NCI-H82 (cell line): Measurements from ENCODE around the gene RASA3.

Experiments
- DNase-seq: peaks from one replicate; lab custom pipeline; 2025; lab: John Stamatoyannopoulos, UW

The RASA3 gene

DNA sequence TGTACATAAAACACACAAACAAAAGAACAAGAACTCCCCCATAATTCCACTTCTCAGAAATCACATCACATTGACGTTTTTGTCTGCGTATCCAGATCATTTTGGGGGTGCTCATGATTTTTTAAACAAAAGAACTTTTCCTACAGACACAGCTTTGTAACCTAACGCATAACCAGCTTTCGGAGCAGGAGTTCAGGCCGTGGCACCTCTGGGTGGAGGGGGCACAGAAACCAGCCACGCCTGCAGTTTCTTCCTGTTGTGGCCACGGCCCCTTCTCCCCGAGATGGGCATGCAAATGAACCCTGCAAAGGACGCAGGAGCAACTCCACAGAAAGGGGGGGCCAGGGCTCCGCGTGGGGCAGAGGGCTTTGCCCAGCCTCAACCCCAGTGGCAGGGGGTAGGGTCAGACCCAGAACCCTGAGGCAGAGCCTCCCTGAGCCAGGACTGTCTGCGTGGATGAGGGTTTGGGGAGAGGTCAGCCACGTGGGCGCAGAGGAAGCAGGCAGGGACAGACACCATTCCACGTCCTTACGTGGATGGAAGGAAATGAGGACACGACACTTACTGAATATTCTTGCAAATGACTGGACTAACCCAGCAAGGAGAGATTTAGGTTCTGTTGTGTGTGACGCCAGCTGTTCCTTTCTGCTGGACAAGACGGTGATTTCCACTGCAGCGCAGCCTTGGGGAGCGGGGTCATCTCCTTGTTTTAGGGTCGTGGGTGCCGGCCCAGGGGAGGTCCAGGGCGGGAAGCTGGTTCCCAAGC lies 64.4 kb downstream of the RASA3 start:
- DNase-seq, result no peak

DNA sequence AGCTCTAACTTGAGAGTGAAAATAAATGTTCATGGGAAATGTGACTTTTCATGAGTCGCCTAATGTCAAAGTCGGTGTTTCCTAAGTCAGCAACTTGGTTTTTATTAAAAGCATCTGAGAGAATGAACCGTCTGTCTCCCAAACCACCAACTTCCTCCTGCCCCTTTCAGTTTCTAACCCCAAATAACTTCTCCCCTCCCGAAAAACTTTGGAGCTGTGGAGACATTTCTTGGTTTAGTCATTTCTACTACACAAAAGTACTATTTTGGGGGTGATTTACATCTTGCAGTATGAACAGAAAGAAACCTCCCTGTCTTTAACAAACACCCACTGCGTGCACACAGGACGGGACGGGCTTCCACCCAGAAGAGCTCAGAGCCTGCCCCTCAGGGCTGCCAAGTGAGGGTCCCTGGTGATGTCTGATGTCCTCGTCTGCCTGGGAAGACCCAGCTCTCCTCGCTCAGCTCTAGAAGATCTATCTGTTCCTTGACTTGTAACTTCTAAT lies 65.0 kb downstream of the RASA3 start:
- DNase-seq, result no peak

GRCh38 chr13:114066956-114067355 lies 65.5 kb downstream of the RASA3 start:
- no peak for DNase-seq

DNA sequence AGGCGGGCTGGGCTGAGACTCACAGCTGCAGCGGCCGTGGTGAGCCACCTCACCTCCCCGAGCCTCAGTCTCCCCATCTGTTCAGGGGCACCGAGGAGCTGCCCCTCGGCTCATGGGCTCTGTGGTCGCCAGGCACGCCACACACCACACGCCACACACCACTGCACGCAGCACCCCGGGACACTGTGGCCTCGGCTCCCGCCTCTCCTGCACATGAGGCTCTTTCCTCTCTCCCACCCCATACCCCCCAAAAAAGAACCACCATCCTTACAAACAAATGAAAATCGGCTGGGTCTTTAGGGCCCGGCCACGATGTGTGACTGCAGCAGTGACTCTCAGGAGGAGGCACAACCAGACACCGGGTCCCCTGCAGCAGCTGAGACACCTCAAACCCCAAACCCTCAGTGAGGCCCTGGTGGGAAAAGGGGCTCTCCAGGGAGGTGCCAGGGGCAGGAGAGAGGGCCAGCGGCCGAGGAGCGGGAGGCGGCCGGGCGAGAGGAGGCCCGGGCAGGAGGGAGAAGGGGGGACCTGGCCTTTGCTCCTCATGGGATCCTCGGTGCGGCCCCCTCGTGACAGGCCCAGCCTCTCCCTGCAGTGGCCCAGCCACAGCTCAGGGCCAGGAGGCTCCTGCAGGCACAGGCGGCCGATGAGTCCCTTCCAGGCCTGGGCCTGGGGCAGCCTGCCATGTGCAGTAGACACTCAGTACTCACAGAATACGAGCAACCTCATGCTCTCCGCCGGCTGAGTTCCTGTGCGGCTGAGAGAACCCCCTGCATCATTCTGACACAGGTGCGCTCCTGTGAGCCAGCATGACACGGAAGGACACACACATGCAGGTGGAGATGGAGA lies 66.3 kb downstream of the RASA3 start:
- DNase-seq, result no peak

DNA sequence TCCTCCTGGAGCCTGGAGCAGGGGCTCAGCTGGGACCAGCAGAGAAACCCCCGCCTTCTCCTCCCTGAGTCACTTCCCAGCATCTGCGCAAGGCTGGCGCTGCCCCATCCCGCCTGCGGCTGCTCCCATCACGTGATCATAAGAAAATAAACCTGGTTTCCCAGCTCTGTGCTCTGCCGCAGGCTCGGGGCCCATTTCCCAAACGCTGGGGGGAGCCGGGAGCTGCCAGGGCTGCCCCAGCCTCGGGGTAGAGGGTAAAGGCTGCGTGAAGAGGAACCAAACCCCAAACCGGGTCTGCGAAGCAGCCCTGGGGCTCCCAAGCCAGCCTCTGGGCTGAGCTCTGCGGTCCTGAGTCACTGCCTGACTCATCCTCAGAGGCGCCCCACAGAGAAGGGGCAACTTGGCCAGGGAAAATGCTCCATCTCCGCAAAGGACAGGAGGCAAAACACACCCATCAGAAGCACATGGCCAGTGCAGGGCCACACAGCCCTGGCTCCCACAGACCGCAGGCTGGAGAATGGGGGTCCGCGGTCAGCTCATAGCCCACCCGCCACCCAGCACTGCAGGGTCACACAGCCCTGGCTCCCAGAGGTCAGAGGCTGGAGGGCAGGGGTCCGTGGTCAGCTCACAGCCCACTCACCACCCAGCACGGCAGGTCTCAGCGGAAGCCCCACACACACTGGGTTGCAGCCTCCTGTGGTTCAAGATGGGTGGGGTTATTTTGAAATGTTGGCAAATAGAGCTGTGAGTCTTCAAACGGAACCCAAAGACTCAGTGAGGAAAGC lies 67.1 kb downstream of the RASA3 start:
- peak; percentile 62 for DNase-seq

DNA sequence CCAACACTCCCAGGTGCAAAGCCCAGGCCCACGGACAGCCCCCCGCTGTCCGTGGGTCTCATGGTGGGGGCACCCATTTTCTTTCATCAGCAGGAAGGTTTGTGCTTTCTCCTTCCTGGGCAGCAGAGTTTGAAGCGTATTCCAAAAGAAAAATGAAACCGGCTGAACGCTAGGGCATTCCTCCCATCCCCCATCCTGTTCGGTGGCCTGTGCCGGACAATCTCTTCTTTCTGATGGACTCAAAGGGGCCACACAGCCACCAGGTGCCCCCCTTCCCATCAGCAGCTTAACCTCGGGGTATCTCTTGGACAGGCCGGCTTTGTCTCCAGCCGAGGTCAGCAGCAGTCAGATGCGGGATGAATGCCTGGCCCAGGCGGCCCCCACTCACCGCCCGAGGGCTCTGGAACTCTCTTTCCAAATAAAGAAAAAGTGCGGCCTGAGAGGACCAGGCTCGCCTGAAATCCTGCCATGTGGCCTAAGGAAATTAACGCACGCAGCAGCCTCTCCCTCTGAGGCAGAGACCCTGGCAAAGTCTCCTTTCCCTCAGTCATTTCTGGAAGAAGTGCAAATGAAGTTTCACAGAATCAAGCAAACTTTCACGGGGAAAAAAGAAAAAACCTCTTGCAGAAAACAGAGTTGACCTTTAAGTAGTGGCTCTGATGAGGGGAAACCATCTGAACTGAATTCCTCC lies 67.8 kb downstream of the RASA3 start:
- no peak for DNase-seq

GRCh38 chr13:114063545-114064449 lies 68.6 kb downstream of the RASA3 start:
- DNase-seq, result no peak

DNA sequence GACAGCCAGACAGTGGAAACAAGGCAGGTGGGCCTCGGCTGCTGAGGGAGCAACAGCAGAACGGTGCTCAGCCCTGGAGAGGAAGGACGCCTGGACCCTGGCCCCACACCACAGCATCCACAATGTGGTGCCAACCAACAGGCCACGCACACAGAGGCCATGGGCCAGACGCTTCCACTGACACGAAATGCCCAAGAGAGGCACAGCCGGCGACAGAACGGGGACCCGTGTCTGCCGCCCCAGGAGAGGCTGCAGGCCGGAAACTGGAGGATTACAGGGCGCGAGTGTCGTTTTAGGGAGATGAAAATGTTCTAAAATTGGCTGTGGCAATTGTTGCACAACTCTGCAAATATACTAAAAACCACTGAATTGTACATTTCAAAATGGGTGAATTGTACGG lies 69.7 kb downstream of the RASA3 start:
- DNase-seq, result no peak

DNA sequence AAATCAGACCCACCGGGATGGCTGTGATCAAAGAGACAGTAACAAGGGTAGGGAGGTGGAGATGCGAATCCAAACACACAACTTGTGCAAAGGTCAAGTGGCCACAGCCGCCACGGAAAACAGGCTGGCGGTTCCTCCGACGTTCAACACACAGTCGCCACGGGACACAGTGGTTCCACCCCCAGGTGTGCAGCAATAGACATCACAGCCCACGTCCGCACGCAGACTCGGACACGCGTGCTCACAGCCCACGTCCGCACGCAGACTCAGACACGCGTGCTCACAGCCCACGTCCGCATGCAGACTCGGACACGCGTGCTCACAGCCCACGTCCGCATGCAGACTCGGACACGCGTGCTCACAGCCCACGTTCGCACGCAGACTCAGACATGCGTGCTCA lies 70.1 kb downstream of the RASA3 start:
- DNase-seq, result no peak

DNA sequence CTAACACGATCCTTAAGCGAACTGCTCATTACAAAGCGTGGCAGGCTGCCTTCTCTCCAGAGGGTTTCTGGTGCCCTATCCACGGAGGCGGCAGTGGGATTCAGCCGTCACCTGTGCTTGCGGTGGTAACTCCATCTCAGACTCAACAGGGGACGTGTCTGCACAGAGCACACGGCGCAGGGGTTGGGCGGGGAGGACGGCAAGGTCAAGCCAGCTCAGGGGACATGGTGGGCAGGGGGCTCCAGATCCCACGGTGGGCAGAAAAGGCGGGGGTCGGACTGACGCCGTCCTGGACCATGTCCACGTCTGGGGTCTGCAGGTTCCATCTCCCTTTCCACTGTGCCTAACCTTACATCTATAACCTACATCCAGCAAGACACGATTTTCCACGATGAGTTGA lies 70.7 kb downstream of the RASA3 start:
- no peak for DNase-seq

DNA sequence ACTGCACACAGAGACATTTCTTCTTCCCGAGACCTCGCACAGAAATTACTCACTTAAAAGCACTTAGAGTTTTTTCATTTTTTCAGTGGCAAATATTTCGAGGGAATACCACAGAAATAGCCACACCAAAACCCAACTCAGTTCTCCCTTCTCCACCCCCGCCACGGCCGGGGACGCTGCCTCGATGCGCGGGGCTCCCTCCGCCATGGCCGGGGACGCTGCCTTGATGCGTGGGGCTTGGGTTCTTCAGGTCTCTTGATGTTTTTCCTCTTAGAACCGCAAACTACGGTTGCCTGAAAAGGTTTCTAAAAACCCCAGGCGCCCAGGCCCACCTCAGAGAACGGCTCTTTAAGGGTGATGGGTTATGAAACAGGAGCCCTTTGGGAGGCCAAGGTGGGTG lies 71.4 kb downstream of the RASA3 start:
- no peak for DNase-seq

- DNase-seq, result no peak
Measured at GRCh38 chr13:114059946-114060860, 72.2 kb downstream of the RASA3 start.

GRCh38 chr13:114059428-114059827 lies 73.0 kb downstream of the RASA3 start:
- no peak for DNase-seq

DNA sequence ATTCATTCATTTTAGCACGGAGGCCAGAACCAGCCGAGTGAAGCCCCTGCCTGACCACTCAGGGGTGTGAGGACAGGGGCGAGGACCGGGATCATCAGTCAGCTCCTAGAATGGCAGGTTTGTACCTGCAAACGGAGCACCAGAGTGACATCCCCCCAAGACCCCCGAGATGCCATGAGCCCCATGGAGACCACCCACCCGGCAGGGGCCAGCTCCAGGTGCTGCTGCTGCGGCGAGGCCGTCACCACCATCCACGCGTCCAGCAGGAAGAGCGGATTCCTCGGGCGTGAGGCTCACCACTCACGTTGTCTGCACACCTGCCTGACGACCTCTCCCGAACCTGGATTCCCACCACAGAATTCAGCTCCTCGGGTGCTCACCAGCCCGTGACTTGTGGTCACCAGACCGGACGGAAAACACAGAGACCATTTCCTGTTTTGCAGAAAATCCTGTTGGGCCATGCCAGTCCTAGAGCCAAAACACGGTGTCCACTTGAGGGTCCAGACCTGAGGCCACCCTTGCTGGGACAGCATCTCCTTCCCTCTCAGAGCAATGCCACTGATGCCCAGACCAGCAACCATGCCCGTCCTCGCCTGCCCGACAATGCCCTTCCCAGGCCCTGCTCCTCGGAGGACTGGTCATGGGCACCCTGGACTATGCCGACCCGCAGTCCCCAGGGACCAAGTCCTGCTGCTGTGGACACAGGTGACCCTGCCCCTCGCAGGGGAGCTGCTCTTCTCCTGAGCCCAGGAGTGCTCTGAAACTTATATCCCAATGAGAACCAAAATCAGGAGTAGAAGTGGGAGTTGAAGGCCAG lies 74.2 kb downstream of the RASA3 start:
- no peak for DNase-seq

GRCh38 chr13:114057166-114058050 lies 75.0 kb downstream of the RASA3 start:
- DNase-seq, result no peak

- DNase-seq, result no peak
Measured at GRCh38 chr13:114056205-114057013, 76.0 kb downstream of the RASA3 start.

GRCh38 chr13:114055766-114056165 lies 76.7 kb downstream of the RASA3 start:
- no peak for DNase-seq
